Choroid plexus epithelial cell (primary cell): ENCODE results near the gene CREBL2.

Experiments
- DNase-seq: peaks from one replicate; pipeline ENCODE4 v3.0.0-alpha.2; 2010; ENCODE audit warnings: low read depth
- H3K4me3 ChIP-seq: 2 replicates; pipeline ENCODE4 v1.5.1; 2011; ENCODE audit warnings: low read depth, mild to moderate bottlenecking, control low read depth, low read length, moderate library complexity
- CTCF ChIP-seq: conservative IDR thresholded peaks from 2 replicates; pipeline ENCODE4 v1.5.1; 2011; ENCODE audit warnings: low read depth, mild to moderate bottlenecking, control low read depth, inconsistent platforms, low read length, moderate library complexity

The CREBL2 gene

GRCh38 chr12:12689647-12690300 is 78.1 kb downstream of the CREBL2 start:
- no peak overlapping the region for H3K4me3 ChIP-seq
- no peak for DNase-seq
- no peak for TF ChIP-seq CTCF

GRCh38 chr12:12691549-12691948 is 79.9 kb downstream of the CREBL2 start:
- TF ChIP-seq CTCF: no peak
- no peak for DNase-seq
- H3K4me3 ChIP-seq: no peak overlapping the region

GRCh38 chr12:12693111-12693671 is 81.5 kb downstream of the CREBL2 start:
- TF ChIP-seq CTCF: no peak
- DNase-seq: no peak
- no peak overlapping the region for H3K4me3 ChIP-seq
